DMS114 treated with DMSO at 0.1 percent for 48 hours (cell line): ENCODE measurements around the gene AFAP1.
A peak's percentile ranks its signal among the peaks of the same experiment; 100 is the strongest.

Experiments used
- DNase-seq: peaks from one replicate; lab custom pipeline; 2025; ENCODE audit not compliant: unreplicated experiment; lab: John Stamatoyannopoulos, UW

AFAP1 gene

DNA sequence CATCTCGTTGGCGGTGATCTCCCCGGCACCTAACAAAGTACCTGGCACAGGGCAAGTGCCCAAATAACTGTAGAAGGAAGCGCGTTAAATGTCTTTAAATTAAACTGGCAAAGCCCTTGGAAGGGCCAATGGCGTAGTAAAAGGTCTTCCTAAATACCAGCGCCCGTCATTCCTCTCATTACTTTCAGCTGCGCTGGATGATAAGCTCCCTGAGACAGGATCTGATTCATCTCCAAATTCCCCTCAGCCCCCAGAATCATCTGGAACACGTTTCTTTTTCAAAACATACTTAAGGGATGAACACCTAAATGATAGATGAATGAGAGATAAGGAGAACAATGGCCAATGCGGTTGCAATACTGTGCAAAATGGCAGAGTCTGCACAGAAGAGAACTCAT, 95.1 kb downstream of the AFAP1 start:
- DNase-seq: no peak

DNA sequence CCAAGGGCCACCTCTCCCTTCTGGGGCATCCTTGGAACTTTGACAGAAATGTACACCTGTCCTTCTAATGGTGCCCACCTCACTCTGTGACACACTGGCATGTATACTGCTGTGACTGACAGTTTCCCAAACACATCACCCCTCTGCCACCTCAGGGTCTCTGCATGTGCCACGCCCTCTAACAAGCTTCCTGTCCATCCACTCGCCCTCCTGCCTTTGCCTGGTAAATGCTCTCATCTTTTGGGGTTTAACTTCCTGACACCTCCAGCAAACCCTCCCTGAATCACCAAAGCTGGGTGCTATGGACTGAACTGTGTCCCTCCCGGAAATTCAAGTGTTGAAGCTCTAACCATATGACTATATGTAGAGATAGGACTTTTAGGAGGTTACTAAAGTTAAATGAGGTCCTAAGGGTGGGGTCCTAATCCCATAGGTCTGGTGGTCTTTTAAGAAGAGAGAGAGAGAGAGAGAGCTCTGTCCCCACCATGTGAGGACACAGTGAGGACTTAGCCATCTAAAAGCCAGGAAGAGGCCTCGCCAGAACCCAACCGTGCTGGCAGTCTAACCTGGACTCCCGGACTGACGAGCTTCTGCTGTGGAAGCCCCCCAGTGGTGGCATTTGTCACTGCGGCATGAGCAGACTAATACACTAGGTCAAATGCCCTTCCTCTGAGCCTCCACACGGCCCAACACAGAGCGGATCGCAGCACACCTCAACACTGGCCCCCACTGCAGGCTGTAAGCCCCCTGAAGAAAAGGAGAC, 95.6 kb downstream of the AFAP1 start:
- DNase-seq: peak; percentile 18

DNA sequence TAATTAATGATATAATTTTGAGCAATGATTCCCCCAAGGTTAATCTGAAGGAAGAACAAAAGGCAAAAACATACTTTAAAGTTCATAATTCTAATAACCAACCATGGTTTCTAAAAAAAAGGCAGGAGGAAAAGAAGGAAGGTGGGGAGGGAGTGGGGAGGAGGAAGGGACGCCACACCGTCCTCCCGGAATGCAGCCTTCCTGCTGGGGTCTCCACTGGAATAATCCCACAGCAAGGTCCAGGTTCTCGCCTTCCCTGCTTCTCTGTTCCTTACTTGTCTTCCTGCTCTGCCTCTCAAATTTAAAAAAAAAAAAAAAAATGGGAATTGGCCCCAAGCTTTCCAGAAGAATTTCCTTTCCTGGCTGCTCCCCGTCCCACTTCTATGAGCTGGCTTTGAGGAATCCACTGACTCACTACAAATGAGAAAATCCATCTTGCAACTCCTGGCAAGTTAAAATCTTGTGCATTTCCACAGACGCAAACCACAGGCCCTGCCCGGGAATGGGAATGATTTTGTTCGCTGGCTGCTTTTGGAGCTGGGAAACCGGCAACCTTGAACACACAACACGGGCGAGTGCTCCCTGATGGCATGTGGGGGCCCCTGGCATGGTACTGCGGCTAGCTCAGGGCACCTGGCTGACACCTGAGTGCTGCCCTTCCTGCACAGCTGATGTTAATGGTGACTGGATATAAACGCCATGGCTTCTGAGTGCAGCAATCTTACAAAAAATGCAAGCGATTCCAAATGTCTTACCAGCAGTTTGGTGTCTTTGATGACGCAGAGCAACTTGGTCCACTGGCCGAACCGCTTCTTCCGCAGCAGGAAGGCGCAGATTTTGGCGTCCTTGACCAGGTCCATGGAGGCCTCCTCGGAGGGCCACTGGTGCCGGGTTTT, 97.0 kb downstream of the AFAP1 start:
- DNase-seq: no peak

DNA sequence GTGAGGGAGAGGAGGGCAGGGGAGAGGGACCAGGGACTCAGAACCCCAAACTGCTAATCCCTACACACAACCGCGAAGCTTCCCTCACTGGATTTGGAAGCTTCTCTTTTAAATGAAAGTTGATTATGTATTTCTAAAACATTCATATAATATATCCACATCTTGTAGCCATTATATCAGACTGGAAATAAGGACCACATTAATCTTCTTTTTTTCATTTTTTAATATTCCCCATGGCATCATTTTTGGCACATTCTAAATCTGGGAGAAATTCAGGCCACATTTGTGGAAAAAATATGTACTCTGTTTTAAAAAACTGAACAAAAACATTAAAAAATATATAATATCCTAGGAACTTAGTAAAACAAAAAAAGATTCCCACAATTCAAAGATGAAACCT, 97.8 kb downstream of the AFAP1 start:
- no peak for DNase-seq

DNA sequence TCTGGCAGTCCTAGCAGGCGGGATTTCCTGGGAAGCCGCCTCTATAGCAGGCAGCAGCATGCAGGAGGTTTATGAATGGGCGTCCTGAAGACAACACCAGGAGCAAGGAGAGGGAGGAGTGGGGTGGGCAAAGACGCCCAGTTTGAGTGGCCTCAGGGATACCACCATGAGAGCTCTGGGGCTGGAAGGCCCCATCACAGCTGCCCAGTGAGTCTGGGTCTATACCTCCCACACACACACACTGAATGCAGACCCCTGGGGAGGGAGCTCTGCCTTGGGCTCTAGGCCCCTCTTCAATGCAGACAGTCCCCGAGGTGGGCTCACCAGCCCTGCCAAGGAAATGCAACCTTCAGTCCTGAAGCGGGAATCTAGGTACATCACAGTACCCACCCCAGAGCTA, 98.6 kb downstream of the AFAP1 start:
- DNase-seq: no peak

DNA sequence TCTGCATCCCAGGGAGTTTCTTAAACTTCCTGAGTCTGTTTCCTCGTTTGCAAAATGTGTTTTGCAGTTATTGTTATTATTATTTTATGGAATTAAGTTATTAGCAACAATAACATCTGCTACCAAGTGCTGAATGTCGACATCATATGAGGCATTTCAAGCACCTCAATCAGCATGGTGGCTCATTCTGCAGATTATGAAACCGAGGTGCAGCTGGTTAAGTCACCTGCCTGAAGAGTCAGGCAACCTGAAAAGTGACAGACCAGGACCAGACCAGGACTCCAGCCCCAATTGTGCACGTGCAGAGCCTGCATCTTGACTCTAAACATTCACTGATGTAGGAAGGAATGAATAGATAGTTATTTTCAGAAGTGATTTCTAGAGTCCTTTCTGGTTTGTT, 99.8 kb downstream of the AFAP1 start:
- DNase-seq: no peak

DNA sequence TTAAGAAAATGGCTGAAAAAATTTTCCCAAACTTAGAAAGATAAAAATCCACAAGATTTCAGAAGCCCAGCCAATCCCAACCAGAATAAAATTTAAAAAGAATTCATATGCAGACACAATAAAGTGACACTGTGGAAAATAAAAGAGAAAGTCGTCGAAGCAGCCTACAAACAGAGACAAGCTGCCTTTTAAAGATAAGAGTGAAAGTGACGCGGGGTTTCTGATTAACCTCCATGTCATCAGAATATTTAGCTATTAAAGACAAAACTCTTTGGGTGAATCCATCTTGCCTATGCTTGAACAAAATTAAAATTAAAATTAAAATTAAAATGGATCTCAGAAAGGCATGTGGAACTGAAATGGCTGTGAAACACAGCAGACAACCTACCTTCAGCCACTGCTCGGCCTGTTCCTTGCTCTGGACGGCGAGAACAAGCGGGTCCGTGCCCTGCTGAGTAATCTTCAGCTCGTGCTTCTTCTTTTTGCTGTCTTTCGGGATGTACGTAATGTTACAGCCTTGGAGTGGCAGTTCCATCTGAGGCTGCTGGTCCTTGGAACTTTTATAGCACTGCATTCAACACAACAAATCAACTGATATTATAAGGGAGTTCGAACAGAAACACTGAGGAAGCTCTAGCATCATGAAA, 101.4 kb downstream of the AFAP1 start:
- no peak for DNase-seq

DNA sequence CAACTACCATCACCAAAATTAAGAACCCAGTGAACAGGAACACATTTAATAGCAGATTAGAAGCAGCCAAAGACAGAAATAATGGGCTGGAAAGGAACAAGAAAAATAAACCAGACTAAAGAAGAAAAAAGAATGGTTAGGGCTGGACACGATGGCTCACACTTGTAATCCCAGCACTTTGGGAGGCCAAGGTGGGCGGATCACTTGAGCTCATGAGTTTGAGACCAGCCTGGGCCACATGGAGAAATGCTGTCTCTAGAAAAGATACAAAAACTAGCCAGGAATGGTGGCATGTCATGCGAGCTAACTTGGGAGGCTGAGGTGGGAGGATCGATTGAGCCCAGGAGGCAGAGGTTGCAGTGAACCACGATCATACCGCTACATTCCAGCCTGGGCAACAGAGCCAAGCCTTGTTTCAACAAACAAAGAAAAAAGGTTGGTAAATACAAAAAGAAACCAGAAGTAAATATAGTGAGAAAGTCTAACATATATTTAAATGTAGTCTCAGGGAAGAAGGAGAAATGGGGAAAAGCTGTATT, 102.0 kb downstream of the AFAP1 start:
- DNase-seq: no peak

DNA sequence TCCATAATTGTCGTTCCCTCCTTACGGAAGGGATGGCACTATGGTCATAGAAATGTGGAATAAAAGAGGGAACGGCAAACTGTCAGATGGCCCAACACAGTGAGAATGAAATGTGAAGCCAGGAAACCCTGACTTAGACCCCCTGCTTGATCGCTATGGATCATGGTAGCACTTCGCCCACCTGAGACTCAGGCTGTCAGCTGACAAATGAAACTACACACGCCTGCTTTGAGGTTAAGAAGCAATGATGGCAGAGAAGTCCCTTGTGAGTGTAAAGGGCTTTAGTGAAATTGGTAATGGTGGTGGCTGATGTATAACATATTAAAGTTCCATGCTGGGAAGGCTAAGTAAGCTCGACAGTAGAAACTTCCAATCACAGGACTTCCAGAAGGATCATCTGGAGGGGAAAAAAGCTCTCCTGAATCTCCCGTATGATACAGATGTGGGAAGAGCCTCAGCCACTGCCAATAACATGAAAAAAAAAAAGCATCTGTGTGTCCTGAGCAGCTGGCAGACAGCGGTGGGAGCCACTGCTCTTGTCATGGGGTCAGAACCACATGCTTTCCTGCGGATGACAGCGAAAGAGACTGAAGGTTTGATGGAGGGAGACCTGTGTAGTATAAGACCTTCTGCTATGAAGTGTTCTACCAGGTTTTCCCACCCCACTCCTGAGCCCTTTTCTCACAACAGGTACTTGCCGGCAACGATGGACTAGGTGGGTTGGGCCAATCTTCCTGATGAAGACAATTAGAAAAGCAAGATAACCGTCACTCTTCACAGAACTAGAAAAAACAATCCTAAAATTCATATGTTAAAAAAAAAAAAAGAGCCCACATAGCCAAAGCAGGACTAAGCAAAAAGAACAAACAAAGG, 107.6 kb downstream of the AFAP1 start:
- DNase-seq: no peak

DNA sequence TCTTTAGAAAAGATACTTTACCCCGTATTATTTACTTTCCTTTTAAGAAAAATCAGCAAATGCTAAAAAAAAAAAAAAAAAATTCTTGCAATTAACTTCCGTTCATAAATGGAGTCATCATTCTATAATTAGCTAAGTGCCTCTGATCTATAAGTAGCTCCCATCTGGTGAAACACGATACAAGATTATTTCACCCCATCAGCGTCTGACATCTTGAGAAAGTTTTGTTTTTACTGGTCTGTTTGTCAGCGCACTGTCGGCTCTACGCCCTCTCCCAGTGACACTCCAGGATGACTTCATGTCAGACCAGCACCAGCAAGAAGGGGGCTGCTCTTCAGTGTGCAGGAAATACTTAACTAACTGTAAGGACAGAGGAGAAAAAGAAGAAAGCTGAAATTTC, 108.3 kb downstream of the AFAP1 start:
- DNase-seq: no peak

DNA sequence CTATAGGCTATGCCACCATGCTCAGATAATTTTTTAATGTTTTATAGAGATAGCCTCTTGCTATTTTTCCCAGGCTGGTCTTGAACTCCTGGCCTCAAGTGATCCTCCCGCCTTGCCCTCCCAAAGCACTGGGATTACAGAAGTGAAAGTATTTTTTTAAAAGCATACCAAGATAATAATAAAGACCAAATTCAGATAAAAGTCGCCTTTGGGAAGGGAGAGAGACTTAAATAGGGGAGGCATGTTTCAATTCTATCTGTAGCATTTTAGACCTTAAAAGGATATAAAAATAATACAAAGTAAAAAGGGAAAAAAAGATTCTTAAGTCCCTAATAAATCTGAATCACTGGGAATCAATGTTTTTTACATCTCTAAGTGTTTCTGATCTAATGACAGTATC, 108.9 kb downstream of the AFAP1 start:
- DNase-seq: no peak

DNA sequence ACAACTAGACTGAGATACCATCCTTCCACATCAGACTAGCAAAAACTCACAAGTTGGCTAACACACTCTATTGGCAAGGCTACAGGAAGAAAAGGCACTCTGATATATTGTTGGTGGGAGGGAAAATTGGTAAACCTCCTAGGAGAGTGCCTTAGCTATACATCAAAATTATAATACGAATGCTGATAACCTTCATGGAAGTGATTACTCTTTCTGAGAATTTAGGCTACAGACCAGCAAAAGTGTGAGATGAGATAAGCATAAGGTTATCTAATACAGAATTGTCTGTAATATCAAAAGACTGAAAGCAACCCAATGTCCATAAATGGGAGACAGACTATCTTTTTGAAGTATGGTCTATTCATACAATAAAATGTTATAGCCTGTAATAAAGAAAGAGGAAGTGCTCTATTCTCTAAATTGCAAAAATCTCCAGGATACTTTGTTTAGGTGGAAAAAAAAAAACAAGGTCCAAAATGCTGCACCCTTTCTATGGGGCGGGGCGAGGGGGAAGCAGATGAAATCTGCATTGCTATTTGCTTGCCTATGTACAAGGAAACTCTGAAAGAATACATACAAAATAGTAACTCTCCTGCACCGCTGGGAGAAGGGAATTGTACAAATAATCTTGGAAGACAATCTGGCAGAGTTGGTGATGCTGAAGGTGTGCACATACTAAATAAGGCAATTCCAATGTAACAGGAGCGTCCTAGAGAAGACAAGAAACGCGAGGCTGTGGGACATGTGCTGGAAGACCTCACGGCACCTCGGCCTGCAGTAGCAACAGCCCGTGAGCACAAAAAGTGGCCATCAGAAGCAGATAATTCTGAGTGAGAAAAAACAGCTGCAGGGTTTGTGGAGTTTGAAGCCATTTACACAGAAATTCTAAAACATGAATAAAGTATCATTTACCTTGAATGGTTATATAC, 109.7 kb downstream of the AFAP1 start:
- no peak for DNase-seq

DNA sequence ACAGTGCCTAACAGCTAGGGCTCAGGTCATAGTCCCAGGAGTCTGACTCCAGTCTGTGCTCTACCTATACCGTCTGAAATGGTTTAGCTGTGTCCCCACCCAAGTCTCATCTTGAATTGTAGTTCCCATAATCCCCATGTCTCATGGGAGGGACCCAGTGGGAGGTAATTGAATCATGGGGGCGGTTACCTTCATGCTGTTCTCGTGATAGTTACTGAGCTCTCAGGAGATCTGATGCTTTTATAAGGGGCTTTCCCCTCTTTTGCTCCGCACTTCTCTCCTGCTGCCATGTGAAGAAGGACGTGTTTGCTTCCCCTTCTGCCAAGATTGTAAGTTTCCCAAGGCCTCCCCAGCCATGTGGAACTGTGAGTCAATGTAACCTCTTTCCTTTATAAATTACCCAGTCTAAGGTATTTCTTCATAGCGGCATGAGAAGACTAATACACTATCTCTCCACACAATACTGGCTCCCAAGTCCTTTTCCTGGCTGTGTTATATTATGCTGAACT, 110.8 kb downstream of the AFAP1 start:
- DNase-seq: no peak

DNA sequence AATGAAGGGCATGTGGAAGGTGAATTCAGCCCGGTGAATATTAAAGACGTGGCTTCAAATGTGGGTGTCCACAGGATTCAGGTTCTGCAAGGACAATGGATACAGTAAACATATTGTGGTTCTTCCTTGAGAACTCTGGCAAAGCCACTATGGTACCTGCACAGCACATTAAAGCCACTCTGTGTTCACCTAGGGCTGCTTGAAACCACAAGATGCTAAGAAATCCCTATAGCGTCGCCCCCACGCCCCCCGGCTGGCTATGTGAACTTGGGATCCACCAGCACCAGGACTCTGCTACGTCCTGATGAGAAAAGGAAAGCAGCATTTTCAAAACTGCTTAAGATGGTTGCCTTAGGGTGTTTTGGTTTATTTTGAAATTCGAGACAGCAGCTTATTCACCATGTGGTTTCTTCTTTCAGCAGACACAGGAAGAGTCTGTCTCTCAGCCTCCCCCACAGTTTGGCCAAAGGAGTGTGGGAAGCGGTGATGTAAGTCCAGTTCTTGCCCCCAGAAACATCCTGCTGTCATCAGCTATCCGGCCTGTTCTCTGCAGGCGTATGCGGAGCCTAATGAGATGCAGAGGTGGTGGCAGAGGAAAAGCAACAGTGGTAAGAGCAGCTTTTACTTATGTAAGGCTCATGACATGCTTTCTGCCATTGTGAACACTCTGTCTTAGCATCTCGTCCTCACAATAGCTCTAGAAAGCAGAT, 111.5 kb downstream of the AFAP1 start:
- no peak for DNase-seq

DNA sequence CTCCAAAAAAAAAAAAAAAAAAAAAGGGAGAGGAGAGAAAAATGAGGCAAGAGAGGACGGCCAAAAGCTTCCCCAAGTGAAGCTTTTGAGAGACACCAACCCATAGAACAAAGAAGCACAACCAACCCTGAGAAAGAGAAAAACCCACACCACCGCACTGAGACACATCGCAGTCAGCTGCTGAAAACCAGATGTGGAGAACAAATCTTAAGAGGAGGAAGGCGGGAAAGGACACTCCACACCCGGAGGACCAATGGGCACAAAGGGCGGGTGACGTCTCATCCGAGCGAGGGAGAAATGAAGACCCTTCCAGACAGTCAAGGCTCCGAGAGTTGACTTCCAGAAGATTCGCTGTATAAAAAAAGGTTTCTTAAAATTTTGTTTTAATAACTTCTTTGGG, 112.1 kb downstream of the AFAP1 start:
- DNase-seq: no peak

DNA sequence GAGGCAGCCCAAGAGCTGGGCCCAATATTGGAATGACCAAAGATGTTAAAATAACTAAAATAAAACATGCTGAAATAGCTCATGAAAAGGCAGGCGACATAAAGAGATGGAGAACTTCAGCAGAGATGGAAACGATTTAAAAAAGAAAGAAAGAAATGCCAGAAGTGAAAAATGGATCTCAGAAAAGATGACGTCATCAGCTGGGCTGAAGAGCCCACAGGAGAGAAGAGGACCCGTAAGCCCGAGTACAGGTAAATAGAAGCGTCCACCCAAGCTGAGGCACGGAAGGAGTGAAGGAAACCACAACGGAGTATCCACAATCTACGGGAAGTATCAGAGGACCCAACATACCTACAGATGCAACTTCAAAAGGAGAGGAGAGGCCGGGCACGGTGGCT, 112.8 kb downstream of the AFAP1 start:
- DNase-seq: no peak

DNA sequence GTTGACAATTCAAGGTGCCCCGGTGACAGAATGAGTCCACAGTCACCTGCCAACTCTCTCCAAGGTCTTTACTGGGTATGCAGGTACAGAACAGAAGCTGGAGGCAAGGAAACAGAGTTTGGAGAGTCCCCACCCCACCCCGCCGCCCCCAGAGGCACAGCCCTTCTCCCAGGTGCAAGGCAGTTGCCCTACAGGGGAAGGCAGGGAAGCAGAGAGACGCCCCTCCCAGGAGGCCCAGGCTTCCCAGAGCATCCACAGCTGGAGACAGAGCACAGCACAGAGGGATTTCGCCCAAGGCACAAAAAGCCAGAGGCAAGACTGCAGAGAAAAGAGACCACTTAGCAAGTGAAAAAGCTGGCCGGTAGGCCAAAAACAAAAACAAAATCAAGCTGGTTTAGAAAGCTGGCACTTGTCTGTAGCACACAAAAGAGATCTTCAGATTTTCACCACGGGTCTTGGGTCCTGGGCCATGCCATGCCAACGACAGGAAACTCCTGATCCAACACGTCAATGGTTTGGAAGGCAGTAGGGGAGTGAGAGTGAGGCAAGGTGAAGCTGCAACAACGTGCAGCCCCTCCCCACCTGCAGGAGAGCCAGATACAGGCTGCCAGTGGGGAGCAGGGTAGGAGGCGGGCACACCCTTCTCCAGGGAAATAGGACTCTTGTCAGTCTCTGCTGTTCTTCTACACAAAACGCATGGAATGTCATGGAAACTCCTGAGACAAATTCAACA, 113.3 kb downstream of the AFAP1 start:
- DNase-seq: no peak

DNA sequence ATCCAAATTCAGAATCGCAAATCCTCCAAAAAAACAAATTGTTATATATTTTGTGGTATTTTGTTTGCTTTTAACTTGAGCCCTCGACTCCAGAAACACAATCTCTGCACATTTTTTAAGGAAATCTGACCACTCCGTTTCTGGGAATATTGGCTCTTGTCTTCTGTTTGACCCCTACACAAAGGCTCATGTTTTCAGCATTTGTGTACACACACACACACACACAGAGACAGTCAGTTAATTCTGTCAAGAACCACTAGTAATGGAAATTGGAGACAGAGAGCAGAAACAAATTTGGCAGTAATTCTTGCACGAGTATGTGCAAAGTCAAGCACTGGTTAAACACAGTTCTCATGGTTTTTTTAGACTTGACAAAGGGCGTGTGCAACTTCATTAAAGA, 115.4 kb downstream of the AFAP1 start:
- DNase-seq: no peak
